HG03060 (cell line): ENCODE measurements around the gene CGNL1.

Source experiments
- ATAC-seq: cut with Tn5 transposase; IDR thresholded peaks from one replicate; pipeline ENCODE4 v1.9.1; 2021; ENCODE audit warnings: low read depth, moderate number of reproducible peaks; ENCODE audit not compliant: unreplicated experiment

The CGNL1 gene, protein sequence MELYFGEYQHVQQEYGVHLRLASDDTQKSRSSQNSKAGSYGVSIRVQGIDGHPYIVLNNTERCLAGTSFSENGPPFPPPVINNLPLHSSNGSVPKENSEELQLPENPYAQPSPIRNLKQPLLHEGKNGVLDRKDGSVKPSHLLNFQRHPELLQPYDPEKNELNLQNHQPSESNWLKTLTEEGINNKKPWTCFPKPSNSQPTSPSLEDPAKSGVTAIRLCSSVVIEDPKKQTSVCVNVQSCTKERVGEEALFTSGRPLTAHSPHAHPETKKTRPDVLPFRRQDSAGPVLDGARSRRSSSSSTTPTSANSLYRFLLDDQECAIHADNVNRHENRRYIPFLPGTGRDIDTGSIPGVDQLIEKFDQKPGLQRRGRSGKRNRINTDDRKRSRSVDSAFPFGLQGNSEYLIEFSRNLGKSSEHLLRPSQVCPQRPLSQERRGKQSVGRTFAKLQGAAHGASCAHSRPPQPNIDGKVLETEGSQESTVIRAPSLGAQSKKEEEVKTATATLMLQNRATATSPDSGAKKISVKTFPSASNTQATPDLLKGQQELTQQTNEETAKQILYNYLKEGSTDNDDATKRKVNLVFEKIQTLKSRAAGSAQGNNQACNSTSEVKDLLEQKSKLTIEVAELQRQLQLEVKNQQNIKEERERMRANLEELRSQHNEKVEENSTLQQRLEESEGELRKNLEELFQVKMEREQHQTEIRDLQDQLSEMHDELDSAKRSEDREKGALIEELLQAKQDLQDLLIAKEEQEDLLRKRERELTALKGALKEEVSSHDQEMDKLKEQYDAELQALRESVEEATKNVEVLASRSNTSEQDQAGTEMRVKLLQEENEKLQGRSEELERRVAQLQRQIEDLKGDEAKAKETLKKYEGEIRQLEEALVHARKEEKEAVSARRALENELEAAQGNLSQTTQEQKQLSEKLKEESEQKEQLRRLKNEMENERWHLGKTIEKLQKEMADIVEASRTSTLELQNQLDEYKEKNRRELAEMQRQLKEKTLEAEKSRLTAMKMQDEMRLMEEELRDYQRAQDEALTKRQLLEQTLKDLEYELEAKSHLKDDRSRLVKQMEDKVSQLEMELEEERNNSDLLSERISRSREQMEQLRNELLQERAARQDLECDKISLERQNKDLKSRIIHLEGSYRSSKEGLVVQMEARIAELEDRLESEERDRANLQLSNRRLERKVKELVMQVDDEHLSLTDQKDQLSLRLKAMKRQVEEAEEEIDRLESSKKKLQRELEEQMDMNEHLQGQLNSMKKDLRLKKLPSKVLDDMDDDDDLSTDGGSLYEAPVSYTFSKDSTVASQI

GRCh38 chr15:57375827-57376695, at the start of gene CGNL1:
CGNL1 (plus strand) TSS chr15:57376505; CDS start chr15:57438000, 61,495 bp downstream.
- no peak for ATAC-seq

DNA sequence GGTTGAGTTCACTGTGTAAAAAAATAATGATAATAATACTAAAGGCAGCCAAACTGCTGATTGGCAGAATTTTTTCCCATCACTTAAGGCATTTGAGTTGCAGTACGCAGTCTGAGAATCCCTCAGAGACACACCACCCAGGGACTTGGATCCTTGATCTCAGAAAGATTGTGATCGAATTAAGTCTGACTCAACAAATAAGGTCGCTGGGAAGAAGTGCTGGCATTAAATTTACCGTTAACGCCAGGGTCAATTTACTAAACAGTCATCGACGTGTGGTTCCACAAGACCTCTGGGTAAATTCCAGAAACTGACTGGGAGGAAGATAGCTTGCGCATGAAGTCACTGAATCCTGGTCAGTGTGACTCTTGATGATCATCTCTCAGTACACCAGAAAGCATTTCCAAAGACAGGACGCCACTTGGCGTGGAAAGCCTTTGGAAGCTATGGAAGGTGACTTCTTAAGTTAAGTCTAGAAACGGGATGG, 48.3 kb upstream of the CGNL1 start:
- no peak for ATAC-seq

DNA sequence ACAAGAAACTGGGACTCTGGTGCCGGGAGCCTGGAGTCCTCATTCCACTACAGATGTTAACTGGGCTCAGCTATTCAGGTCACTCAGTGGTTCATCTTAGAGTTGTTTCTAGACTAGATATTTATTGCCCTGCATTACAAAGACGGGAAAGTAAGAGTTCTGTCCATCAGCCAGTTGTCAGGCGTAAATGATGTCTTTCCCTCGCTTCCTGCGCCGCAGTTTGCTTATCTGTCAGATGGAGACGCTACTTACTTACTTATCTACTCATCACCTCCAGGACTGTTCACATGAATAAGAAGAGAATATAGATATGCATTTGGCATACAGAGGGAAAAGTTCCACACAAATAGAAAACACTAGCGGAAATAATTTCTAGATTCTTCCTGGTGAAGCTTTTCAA, 47.8 kb upstream of the CGNL1 start:
- ATAC-seq: no peak

- no peak for ATAC-seq
These were observed 47.4 kb upstream of the CGNL1 start for GRCh38 chr15:57328897-57329296.

DNA sequence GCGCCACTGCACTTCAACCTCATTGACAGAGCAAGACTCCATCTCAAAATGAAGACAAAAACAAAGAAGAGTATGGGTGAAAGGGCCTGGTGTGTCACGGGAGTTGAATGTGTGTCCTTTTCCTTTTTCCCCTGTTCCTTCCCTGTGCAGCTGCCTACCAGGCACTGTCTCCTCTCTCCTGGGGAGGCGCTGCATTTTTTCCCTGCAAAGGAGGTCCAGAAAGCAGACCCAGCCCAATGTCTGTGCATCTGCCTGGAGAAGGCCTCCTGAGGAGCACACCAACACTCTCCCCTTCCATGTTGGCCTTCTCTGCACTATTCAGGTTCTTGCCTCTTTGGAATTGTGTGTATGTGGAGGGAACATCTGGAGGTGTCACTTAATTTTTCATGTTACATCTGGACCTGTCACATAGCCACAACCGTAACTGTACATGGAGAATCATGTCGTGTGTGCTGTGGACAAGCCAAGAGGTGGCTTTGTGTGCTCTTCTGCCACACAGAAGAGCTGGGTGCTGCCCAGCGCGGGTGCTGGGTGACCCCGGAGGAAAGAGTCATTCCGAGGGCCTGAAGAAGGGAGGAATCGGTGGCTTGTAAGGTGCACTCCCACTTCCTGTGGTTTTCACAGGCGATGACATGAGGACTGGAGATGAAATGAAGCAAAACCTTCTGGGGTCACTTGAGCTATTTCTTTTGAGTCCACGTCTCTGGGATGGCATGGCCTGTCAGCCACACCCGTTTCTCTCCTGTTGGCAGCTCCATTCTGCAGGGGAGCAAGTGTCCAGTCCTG, 46.5 kb upstream of the CGNL1 start:
- ATAC-seq: no peak

GRCh38 chr15:57330619-57331340, 45.5 kb upstream of the CGNL1 start:
- ATAC-seq: no peak

- no peak for ATAC-seq
These were observed 44.0 kb upstream of the CGNL1 start for GRCh38 chr15:57332326-57332725.

- no peak for ATAC-seq
These were observed 42.8 kb upstream of the CGNL1 start for GRCh38 chr15:57333487-57333886.

DNA sequence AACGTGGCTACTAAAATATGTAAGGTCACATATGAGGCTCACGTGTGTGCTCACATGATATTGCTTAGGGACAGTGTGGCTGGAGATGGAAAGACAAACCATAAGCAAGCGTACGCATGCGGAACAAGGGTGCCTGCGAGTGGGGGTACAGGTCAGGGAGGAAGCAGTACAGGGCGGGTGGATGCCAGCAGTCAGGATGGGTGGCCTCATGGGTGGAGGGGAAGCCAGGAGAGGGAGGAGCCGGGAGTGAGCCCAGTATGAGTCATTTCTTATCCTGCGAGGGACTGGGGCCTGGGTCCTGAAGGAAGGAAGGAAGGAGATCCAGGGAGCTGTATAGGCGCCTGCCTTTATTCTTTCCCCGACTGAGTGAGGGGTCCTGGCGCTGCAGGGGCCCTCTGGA, 42.0 kb upstream of the CGNL1 start:
- no peak for ATAC-seq

DNA sequence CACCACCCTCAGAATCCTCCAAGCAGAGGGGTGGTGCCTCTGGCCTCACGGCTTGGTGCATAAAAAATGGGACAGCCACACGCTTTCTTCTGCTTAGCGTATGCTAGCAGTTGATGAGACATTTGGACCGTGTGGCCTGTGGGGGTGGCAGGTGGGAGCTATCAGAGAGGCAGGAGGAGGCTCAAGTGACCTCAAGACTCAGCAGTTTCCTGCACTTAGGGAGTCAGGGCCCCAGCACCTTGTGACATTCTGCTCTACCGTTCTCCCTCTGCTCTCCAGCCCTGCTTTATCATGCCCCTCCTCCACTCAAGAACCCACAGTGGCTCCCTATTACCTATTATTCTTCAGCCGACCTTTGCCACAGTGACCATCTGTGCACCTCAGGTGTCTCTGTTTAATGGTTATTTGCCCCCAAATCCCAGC, 41.0 kb upstream of the CGNL1 start:
- no peak for ATAC-seq

- ATAC-seq: no peak
These were observed 40.6 kb upstream of the CGNL1 start for GRCh38 chr15:57335719-57336118.

DNA sequence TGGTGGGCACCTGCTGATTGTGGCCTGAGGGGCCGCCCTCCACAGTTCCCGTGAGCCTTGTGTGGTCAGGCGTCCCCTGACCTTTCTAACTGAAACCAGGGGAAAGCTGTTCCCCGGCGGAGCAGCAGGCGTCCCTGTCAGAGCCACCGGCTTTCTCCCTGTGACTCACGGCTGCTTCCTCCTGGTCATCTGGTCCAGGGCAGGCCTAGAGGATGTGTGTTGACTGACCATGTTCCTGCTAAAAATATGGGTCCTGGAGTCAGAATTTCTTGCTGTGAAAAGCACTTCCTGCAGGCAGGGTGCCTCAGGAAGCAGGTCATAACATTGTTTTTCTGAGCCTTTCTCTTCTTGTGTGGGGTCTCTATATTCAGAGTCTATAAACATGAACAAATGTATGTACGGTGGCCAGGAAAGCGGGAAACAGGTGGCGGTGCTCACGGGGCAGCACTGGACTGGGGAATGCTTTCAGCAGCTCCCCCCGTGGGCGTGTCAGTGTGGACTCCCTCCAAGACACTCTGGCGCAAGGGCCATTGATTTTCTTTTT, 38.4 kb upstream of the CGNL1 start:
- no peak for ATAC-seq

DNA sequence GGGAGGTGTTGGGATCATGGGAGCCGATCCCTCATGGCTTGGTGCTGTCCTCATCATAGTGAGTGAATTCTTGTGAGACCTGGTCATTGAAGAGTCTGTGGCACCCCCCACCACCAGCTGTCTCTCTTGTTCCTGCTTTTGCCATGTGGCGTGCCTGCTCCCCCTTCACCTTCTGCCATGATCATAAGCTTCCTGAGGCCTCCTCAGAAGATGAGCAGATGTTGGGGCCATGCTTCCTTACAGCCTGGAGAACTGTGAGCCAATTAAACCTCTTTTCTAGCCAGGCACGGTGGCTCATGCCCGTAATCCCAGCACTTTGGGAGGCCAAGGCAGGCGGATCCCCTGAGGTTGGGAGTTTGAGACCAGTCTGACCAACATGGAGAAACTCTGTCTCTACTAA, 37.0 kb upstream of the CGNL1 start:
- no peak for ATAC-seq

DNA sequence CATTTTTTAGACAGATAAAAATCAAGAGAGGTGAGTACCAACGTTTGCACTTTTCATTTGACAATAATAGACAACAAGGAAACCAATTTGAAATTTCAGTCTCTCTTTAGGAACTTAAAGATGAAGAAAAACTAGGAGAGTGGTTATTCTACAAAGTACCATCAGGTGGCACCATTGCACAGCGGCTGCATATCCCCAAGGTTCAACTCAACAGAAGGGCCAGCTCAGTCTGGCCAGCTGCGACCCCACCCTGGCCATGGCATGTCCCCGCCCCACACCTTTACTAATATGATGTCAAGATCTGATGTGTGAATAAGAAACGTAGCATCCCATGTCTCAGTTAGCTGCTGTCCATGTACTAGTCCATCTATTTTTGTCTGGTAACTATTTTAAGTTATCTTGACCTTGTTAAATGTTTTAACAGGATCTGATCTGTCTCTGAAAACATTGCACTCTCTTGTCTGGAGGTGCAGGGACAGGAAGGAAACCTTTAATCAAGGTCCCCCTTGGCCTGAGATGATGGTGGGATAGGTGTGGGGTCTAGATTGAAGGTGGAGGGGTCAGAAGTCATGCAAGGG, 35.5 kb upstream of the CGNL1 start:
- no peak for ATAC-seq

DNA sequence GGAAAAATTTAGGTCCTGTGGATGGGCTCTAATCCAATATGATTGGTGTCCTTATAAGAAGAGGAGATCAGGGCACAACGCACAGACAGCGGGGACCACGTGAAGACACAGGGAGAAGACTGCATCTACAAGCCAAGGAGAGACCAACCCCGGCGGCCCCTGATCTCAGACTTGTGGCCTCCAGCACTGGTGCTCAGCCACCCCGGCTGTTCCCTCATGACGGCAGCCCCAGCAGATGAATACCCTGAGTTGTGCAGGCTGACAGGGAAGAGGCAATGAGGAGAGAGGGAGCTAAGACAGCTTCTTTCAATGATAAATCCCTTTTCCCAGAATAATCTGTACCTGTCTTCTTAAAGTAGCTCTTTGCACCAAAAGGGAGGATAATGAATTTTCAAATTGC, 33.3 kb upstream of the CGNL1 start:
- no peak for ATAC-seq

DNA sequence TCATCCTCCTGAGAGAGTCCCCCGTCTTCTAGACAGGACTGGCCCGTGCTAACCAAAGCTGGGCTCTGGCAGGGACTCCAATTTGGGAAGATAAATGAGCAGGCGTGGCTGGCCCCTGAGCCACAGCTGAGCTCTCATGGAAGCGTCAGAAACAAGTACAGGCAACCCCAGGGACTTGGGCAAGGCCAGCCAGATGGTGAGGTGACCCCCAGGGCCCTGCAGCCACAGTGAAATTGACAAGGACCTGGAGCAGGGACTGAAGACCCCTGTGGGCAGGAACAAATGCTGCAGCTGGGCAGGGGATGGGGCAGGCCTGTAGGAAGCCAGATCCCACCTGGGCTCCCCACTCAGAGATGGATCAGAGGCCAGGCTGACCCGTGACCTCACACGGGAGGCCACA, 32.8 kb upstream of the CGNL1 start:
- ATAC-seq: no peak

DNA sequence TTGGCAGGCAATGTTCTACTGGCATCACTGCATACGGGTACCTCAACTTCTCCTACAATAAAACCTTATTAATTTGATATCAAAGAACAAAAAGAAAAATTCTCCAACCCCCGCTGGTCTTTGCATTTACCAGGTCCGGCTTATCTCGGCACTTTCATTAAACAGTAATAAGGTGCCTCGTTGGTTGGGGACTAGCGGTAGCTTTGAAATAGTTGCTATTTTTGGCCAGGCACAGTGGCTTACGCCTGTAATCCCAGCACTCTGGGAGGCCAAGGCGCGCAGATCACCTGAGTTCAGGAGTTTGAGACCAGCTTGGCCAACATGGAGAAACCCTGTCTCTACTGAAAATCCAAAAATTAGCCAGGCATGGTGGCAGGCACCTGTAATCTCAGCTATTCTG, 32.0 kb upstream of the CGNL1 start:
- no peak for ATAC-seq

- ATAC-seq: no peak
These were observed 30.7 kb upstream of the CGNL1 start for GRCh38 chr15:57345584-57345983.
